Measurements from ENCODE around the gene NUP153.

The NUP153 gene

DNA sequence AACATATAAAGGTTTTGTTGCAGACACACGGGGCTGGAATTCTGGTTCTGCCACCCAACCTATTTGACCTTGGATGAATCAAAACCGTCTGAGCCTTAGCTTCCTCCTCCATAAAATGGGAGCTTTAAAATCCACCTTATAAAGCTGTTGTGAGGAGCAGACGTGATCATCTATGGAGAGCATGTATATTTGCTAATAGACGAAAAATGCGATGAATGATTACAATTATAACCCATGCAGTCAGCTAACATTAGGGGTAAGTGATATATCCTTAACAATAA, 586 bp upstream of the NUP153 start:
- Mint-ChIP-seq H3K36me3 (ENCODE audit: low read depth) (no peaks in the 10 kb centered on the region), H3K4me1 (peaks cover 9% of the 10 kb centered on the region), H3K27ac (peak overlapping the region; percentile 93 to 99 (median 98)), H3K4me3 (peak overlapping the region; percentile 98), H3K27me3 (ENCODE audit: low read depth) (no peaks in the 10 kb centered on the region), H3K9me3 (no peaks in the 10 kb centered on the region)
- TF ChIP-seq, protein P1, sequence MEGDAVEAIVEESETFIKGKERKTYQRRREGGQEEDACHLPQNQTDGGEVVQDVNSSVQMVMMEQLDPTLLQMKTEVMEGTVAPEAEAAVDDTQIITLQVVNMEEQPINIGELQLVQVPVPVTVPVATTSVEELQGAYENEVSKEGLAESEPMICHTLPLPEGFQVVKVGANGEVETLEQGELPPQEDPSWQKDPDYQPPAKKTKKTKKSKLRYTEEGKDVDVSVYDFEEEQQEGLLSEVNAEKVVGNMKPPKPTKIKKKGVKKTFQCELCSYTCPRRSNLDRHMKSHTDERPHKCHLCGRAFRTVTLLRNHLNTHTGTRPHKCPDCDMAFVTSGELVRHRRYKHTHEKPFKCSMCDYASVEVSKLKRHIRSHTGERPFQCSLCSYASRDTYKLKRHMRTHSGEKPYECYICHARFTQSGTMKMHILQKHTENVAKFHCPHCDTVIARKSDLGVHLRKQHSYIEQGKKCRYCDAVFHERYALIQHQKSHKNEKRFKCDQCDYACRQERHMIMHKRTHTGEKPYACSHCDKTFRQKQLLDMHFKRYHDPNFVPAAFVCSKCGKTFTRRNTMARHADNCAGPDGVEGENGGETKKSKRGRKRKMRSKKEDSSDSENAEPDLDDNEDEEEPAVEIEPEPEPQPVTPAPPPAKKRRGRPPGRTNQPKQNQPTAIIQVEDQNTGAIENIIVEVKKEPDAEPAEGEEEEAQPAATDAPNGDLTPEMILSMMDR (IDR thresholded peaks at IDR 0.05; ENCODE audit: unreplicated experiment in 3 of 3): no peak

DNA sequence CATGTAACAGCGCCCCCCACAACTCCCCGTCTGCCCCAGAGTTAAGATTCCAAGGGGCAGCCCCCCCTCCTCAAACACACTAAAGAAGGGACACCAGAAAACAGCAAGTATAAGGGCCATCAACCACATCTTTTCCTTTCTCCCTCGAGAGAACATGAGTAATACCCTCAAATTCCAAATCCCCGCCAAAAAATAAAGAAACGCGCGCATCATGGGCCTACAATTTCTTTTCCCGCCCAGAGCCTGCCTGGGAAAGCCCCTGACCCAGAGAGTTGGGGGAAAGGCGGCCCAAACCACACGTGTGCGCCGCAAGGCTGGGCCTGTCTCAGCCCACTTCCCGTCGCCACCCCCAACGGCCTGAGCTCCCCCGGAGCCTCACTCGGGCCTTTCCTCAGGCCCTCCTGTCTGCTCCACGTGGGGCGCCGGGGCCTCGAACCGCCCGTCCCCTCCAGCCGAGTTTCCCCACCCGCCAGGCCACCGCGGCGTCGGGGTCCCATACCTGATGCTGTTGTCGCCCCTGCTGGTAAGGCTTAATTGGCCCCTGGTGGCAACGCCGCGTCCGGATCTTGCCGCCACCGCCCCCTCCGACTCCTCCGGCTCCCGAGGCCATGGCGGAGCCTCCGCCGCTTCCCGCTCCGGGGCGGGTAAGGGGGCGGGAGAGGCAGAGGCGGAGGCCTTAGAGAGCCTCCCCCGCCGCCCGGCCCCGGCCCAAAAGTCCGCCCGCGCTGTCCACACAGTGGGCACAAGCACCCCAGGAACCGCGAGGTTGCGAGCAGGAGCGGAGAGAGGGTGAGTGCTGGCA, 746 bp downstream of the NUP153 start:
- Mint-ChIP-seq H3K27ac (peak overlapping the region; percentile 96 to 99 (median 99)), H3K4me3 (peak overlapping the region; percentile 98), H3K4me1 (peaks cover 9% of the 10 kb centered on the region), H3K27me3 (ENCODE audit: low read depth) (no peaks in the 10 kb centered on the region), H3K9me3 (no peaks in the 10 kb centered on the region), H3K36me3 (ENCODE audit: low read depth) (no peaks in the 10 kb centered on the region)
- TF ChIP-seq, protein P1 (IDR thresholded peaks at IDR 0.05; ENCODE audit: unreplicated experiment in 3 of 3): peak in 1 of 3 experiments; percentile 4

GRCh38 chr6:17705428-17705777, 1.3 kb downstream of the NUP153 start:
- Mint-ChIP-seq H3K4me1 (peaks cover 9% of the 10 kb centered on the region), H3K9me3 (no peaks in the 10 kb centered on the region), H3K27ac (peak overlapping the region; percentile 96 to 99 (median 99)), H3K27me3 (ENCODE audit: low read depth) (no peaks in the 10 kb centered on the region), H3K36me3 (ENCODE audit: low read depth) (no peaks in the 10 kb centered on the region), H3K4me3 (peak overlapping the region; percentile 98)
- TF ChIP-seq, protein P1 (IDR thresholded peaks at IDR 0.05; ENCODE audit: unreplicated experiment in 3 of 3): no peak

DNA sequence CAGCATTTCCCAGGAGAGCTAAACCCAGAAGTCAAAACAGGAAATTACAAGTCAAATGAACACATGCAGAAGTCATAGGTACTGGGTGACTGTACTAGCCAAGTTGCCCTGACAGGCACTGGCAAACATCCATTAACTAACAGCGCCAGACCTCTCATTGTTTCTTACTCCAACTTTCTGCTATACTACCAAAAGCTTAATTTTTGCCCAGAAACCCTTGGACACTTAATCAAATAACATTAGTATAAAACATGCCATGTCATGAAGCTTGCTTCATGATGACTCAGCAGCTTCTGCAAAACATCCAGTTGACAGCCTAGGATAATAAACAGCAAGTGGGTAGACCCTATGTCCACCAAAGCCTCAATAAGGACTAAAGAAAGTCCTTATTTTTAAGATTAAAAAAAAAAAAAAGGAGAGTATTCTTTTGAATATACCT, 3.5 kb downstream of the NUP153 start:
- Mint-ChIP-seq H3K4me1 (peaks cover 9% of the 10 kb centered on the region), H3K9me3 (no peaks in the 10 kb centered on the region), H3K4me3 (peak overlapping the region; percentile 25 to 71 (median 47)), H3K27me3 (ENCODE audit: low read depth) (no peaks in the 10 kb centered on the region), H3K36me3 (ENCODE audit: low read depth) (peaks cover 3% of the 10 kb centered on the region), H3K27ac (peak overlapping the region in 1 of 3 experiments; percentile 52)
- TF ChIP-seq, protein P1 (IDR thresholded peaks at IDR 0.05; ENCODE audit: unreplicated experiment in 3 of 3): no peak

DNA sequence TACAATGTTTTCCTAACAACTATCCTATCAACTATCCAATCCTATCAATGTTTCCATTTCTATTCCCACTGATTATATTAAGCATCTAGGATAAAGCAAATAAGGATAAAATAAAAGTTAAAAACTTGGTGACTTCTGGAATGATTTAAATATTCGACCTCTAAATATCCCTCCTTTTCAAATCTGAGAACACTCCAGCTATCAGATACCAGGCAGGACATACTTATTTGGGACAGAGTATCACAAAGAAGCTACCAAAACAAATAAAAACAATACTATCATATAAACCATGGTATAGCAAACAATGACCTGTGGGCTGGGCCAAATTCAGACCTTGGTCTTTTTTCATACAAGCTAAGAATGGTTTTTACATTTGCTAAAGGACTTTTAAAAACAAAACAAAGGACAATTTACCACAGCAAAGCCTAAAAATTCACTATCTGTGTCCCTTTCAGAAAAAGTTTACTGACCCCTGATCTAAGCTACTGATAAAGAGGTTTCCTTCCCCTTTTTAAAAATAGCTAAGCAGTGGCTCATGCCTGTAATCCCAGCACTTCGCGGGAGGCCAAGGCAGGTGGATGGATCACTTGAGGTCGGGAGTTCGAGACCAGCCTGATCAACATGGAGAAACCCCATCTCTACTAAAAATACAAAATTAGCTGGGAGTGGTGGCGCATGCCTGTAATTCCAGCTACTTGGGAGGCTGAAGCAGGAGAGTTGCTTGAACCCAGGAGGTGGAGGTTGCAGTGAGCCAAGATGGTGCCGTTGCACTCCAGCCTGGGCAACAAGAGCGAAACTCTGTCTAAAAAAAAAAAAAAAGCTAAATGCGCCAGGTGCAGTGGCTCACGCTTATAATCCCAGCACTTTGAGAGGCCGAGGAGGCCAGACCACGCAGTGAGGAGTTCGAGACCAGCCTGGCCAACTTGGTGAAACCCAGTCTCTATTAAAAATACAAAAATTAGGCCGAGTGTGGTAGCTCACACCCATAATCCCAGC, 6.0 kb downstream of the NUP153 start:
- Mint-ChIP-seq H3K27me3 (ENCODE audit: low read depth) (no peaks in the 10 kb centered on the region), H3K27ac (no peak overlapping the region), H3K4me3 (no peak overlapping the region), H3K36me3 (ENCODE audit: low read depth) (peaks cover 13% of the 10 kb centered on the region), H3K4me1 (peaks cover 10% of the 10 kb centered on the region), H3K9me3 (no peaks in the 10 kb centered on the region)
- TF ChIP-seq, protein P1 (IDR thresholded peaks at IDR 0.05; ENCODE audit: unreplicated experiment in 3 of 3): no peak
